HG03159 (cell line): Measurements from ENCODE around the gene RBM20.

Experiments used
- ATAC-seq: cut with Tn5 transposase; IDR thresholded peaks from one replicate; pipeline ENCODE4 v1.9.1; 2021; ENCODE audit warnings: mild to moderate bottlenecking, moderate library complexity; ENCODE audit not compliant: unreplicated experiment

RBM20 gene

GRCh38 chr10:110827410-110827809 is 183.3 kb downstream of the RBM20 start:
- ATAC-seq, result no peak

- no peak for ATAC-seq
These were observed 183.7 kb downstream of the RBM20 start for GRCh38 chr10:110827875-110828274.

GRCh38 chr10:110828525-110828924 is 184.4 kb downstream of the RBM20 start:
- no peak for ATAC-seq

GRCh38 chr10:110829721-110830410 is 185.7 kb downstream of the RBM20 start:
- no peak for ATAC-seq

GRCh38 chr10:110833234-110833940 is 189.3 kb downstream of the RBM20 start:
- no peak for ATAC-seq

GRCh38 chr10:110833941-110834628 is 189.9 kb downstream of the RBM20 start:
- ATAC-seq, result no peak

- ATAC-seq, result no peak
These were observed 190.6 kb downstream of the RBM20 start for GRCh38 chr10:110834629-110835301.

- ATAC-seq, result no peak
These were observed 191.7 kb downstream of the RBM20 start for GRCh38 chr10:110835841-110836240.

- no peak for ATAC-seq
These were observed 192.6 kb downstream of the RBM20 start for GRCh38 chr10:110836706-110837105.

- ATAC-seq, result no peak
These were observed 193.5 kb downstream of the RBM20 start for GRCh38 chr10:110837418-110838171.

- no peak for ATAC-seq
These were observed 196.2 kb downstream of the RBM20 start for GRCh38 chr10:110840225-110840922.

GRCh38 chr10:110840923-110841428 is 196.8 kb downstream of the RBM20 start:
- ATAC-seq, result no peak

GRCh38 chr10:110841767-110842267 is 197.7 kb downstream of the RBM20 start:
- ATAC-seq, result peak; percentile 61

GRCh38 chr10:110842326-110842904 is 198.3 kb downstream of the RBM20 start:
- ATAC-seq, result no peak

GRCh38 chr10:110843031-110843430 is 198.9 kb downstream of the RBM20 start:
- ATAC-seq, result peak; percentile 85

- no peak for ATAC-seq
These were observed 199.9 kb downstream of the RBM20 start for GRCh38 chr10:110843796-110844616.

GRCh38 chr10:110844617-110844881 is 200.4 kb downstream of the RBM20 start:
- ATAC-seq, result no peak

GRCh38 chr10:110845192-110845755 is 201.1 kb downstream of the RBM20 start:
- no peak for ATAC-seq
